Neural progenitor cell (in vitro differentiated cells): ENCODE data around the gene GMDS. TPM values are rescaled to one million over a fixed set of nuclear protein-coding genes. Genes with fewer than 3 reads are reported as not detected.

Experiments used
- DNase-seq: peaks from one replicate; pipeline ENCODE4 v3.0.0-alpha.2; 2016; ENCODE audit warnings: low spot score
- H2AFZ ChIP-seq: fragments of 200-600 bp; sonication (generic); replicated peaks from 2 replicates; pipeline ENCODE4 v1.6.1; 2016; ENCODE audit warnings: antibody characterized with exemption
- H3F3A ChIP-seq: fragments of 200-600 bp; sonication (generic); 2 replicates; pipeline ENCODE4 v1.6.1; 2016; ENCODE audit warnings: antibody characterized with exemption, low read depth
- H3K27ac ChIP-seq: fragments of 200-600 bp; sonication (generic); 2 replicates; pipeline ENCODE4 v1.5.1; 2016; ENCODE audit warnings: mild to moderate bottlenecking
- H3K27me3 ChIP-seq: fragments of 200-600 bp; sonication (generic); 2 replicates; pipeline ENCODE4 v1.6.1; 2016; ENCODE audit warnings: mild to moderate bottlenecking, moderate library complexity
- H3K36me3 ChIP-seq: fragments of 200-600 bp; sonication (generic); 2 replicates; pipeline ENCODE4 v1.5.1; 2016
- H3K4me1 ChIP-seq: fragments of 200-600 bp; sonication (generic); 2 replicates; pipeline ENCODE4 v1.6.1; 2016; ENCODE audit warnings: mixed run types
- H3K4me2 ChIP-seq: fragments of 200-600 bp; sonication (generic); 2 replicates; pipeline ENCODE4 v1.6.1; 2016
- H3K4me3 ChIP-seq: fragments of 200-600 bp; sonication (generic); 2 replicates; pipeline ENCODE4 v1.5.1; 2016
- H3K79me2 ChIP-seq: fragments of 200-600 bp; sonication (generic); 2 replicates; pipeline ENCODE4 v1.6.1; 2016; ENCODE audit warnings: low read depth
- H3K9ac ChIP-seq: fragments of 200-600 bp; sonication (generic); 2 replicates; pipeline ENCODE4 v1.6.1; 2016
- H3K9me3 ChIP-seq: fragments of 200-600 bp; sonication (generic); 2 replicates; pipeline ENCODE4 v1.5.1; 2016; ENCODE audit warnings: low read depth
- H4K20me1 ChIP-seq: fragments of 200-600 bp; sonication (generic); 2 replicates; pipeline ENCODE4 v1.6.1; 2016; ENCODE audit warnings: low read depth
- H3K27ac Mint-ChIP-seq: 3 replicates; pipeline ENCODE4 v1.8.0; 2021; ENCODE audit warnings: mixed read lengths
- H3K27me3 Mint-ChIP-seq: 2 replicates; pipeline ENCODE4 v1.8.0; 2022; ENCODE audit warnings: low read depth, mild to moderate bottlenecking, inconsistent platforms, moderate library complexity, mixed read lengths; ENCODE audit not compliant: insufficient read depth
- H3K36me3 Mint-ChIP-seq: 3 replicates; pipeline ENCODE4 v1.8.0; 2021; ENCODE audit warnings: mixed read lengths
- H3K4me1 Mint-ChIP-seq: 3 replicates; pipeline ENCODE4 v1.8.0; 2021; ENCODE audit warnings: mixed read lengths
- H3K4me3 Mint-ChIP-seq: 3 replicates; pipeline ENCODE4 v1.8.0; 2021; ENCODE audit warnings: mild to moderate bottlenecking, moderate library complexity, mixed read lengths
- H3K9me3 Mint-ChIP-seq: 3 replicates; pipeline ENCODE4 v1.8.0; 2020; ENCODE audit warnings: mixed read lengths
- EZH2 ChIP-seq: fragments of 200-600 bp; sonication (generic); IDR thresholded peaks from 2 replicates; pipeline ENCODE4 v1.6.1; 2017; ENCODE audit warnings: antibody characterized with exemption, mild to moderate bottlenecking, moderate library complexity
- EZH2phosphoT487 ChIP-seq: fragments of 200-600 bp; sonication (generic); IDR thresholded peaks from 2 replicates; pipeline ENCODE4 v1.6.1; 2017; ENCODE audit warnings: antibody characterized with exemption
- total RNA-seq: library from RNA; depleted of rRNA; stranded (reverse); fragments of >200 nt; gene quantifications from 2 replicates; pipeline ENCODE4 v1.2.3, GENCODE V29; 2015; ENCODE audit warnings: low replicate concordance
- TF ChIP-seq, protein P1 (sequence below): fragments of 200-600 bp; sonication (generic); IDR thresholded peaks from 2 replicates; pipeline ENCODE4 v1.5.1; 2017; ENCODE audit warnings: antibody characterized with exemption, mild to moderate bottlenecking

Gene GMDS
- total RNA-seq, 1 donor from 2014 or later = 22.6 TPM

DNA sequence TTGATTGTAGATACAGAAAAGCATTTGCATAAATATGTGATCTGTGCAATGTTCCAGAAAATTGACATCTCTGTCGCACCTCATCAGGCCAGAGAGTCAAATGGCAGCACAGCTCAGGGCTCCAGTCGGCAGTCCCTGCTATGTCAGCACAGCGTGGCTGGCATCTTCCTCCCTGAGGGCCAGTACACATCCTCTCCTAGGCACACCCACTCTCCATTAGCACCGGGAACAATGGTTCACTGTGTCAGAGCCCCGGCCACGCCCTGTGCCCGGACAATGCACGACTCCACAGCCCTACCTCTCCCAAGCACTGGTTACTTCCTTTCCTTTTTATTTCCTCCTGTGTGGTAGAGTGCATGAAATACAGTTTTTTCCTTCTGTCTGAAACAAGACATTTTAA is 520.8 kb downstream of the GMDS start:
- Mint-ChIP-seq H3K9me3 (no peaks in the 10 kb centered on the region), H3K27ac (peak overlapping the region; percentile 11), H3K4me3 (no peak overlapping the region), H3K27me3 (peaks cover 2% of the 10 kb centered on the region), H3K4me1 (peaks cover 69% of the 10 kb centered on the region), H3K36me3 (no peaks in the 10 kb centered on the region)
- no peaks in the 10 kb centered on the region for H3K27me3 ChIP-seq
- no peaks in the 10 kb centered on the region for H3K9me3 ChIP-seq
- H3F3A ChIP-seq = peaks cover 28% of the 10 kb centered on the region
- H3K4me1 ChIP-seq = peaks cover 54% of the 10 kb centered on the region
- no peaks in the 10 kb centered on the region for H3K79me2 ChIP-seq
- H3K36me3 ChIP-seq = no peaks in the 10 kb centered on the region
- H3K4me2 ChIP-seq = peak overlapping the region; percentile 3
- no peak overlapping the region for H3K9ac ChIP-seq
- H3K27ac ChIP-seq = no peak overlapping the region
- DNase-seq = no peak
- H3K4me3 ChIP-seq = no peak overlapping the region
- TF ChIP-seq EZH2 (no peak), EZH2phosphoT487 (no peak)
- TF ChIP-seq, protein P1, sequence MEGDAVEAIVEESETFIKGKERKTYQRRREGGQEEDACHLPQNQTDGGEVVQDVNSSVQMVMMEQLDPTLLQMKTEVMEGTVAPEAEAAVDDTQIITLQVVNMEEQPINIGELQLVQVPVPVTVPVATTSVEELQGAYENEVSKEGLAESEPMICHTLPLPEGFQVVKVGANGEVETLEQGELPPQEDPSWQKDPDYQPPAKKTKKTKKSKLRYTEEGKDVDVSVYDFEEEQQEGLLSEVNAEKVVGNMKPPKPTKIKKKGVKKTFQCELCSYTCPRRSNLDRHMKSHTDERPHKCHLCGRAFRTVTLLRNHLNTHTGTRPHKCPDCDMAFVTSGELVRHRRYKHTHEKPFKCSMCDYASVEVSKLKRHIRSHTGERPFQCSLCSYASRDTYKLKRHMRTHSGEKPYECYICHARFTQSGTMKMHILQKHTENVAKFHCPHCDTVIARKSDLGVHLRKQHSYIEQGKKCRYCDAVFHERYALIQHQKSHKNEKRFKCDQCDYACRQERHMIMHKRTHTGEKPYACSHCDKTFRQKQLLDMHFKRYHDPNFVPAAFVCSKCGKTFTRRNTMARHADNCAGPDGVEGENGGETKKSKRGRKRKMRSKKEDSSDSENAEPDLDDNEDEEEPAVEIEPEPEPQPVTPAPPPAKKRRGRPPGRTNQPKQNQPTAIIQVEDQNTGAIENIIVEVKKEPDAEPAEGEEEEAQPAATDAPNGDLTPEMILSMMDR = no peak
- H4K20me1 ChIP-seq = peaks cover 7% of the 10 kb centered on the region
- no peak overlapping the region for H2AFZ ChIP-seq

- H3K27ac Mint-ChIP-seq = no peak overlapping the region
- H3K27me3 ChIP-seq = no peaks in the 10 kb centered on the region
- H3K4me3 Mint-ChIP-seq = no peak overlapping the region
- no peak overlapping the region for H3K9ac ChIP-seq
- H3K4me2 ChIP-seq = peak overlapping the region; percentile 3
- no peaks in the 10 kb centered on the region for H3K36me3 Mint-ChIP-seq
- H3K4me1 Mint-ChIP-seq = peaks cover 69% of the 10 kb centered on the region
- no peak for TF ChIP-seq EZH2phosphoT487
- TF ChIP-seq, protein P1 = no peak
- no peak for TF ChIP-seq EZH2
- peaks cover 7% of the 10 kb centered on the region for H4K20me1 ChIP-seq
- H3K79me2 ChIP-seq = no peaks in the 10 kb centered on the region
- H3K4me3 ChIP-seq = no peak overlapping the region
- no peak for DNase-seq
- no peaks in the 10 kb centered on the region for H3K9me3 ChIP-seq
- peaks cover 2% of the 10 kb centered on the region for H3K27me3 Mint-ChIP-seq
- peaks cover 55% of the 10 kb centered on the region for H3K4me1 ChIP-seq
- H3K36me3 ChIP-seq = no peaks in the 10 kb centered on the region
- no peak overlapping the region for H3K27ac ChIP-seq
- H3F3A ChIP-seq = peaks cover 30% of the 10 kb centered on the region
- H2AFZ ChIP-seq = no peak overlapping the region
- H3K9me3 Mint-ChIP-seq = no peaks in the 10 kb centered on the region
Observed at GRCh38 chr6:1724124-1724523, 521.3 kb downstream of the GMDS start.

DNA sequence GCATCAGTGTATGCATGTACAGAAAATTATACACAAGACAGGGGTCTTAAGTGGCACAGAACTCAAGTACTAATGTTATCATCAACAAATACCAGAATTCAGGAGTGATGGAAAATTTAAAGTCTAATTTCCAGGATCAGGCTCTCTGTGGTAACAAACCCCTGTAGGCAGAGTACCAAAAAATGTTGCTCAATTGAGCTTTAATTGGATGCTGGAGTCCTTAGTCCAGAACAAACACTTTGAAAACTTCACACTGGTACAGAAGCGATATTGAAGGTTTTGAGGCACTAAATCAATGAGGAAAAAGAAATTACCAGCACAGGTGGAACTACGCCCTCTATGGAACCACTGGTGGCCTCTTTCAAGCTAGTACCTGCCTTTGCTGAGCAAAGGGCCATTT is 522.6 kb downstream of the GMDS start:
- Mint-ChIP-seq H3K4me1 (peaks cover 72% of the 10 kb centered on the region), H3K36me3 (no peaks in the 10 kb centered on the region), H3K27ac (no peak overlapping the region), H3K27me3 (peaks cover 2% of the 10 kb centered on the region), H3K9me3 (no peaks in the 10 kb centered on the region), H3K4me3 (no peak overlapping the region)
- Histone ChIP-seq H3K4me2 (no peak overlapping the region), H3F3A (peaks cover 30% of the 10 kb centered on the region), H3K9ac (no peak overlapping the region), H3K36me3 (no peaks in the 10 kb centered on the region), H3K4me3 (no peak overlapping the region), H3K27ac (no peak overlapping the region), H3K9me3 (no peaks in the 10 kb centered on the region), H3K4me1 (peaks cover 59% of the 10 kb centered on the region), H3K27me3 (no peaks in the 10 kb centered on the region), H4K20me1 (peaks cover 7% of the 10 kb centered on the region), H2AFZ (no peak overlapping the region), H3K79me2 (no peaks in the 10 kb centered on the region)
- no peak for DNase-seq
- TF ChIP-seq, protein P1 = no peak
- TF ChIP-seq EZH2 (no peak), EZH2phosphoT487 (no peak)
